ENCODE results near the gene SLC44A4.

DNA sequence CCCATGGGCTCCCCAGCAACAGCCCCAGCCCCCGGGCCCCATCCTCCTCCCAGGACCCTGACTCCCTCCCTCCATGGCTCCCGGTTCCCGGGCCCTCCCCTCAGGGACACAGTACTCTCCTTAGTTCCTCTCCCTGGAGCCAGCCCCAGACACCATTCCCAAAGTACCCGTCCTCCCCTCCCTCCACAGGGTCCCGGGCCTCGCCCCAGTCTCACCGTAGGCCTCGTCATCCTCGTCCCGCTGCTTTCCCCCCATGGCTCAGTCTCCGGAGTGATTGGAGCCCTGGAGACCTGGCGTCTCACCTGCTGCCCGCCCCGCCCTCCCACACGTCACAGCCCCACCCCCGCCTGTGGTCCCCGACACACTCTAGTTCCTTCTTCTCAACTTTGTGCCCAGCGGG is at the start of gene SLC44A4:
- TF ChIP-seq, protein P1, sequence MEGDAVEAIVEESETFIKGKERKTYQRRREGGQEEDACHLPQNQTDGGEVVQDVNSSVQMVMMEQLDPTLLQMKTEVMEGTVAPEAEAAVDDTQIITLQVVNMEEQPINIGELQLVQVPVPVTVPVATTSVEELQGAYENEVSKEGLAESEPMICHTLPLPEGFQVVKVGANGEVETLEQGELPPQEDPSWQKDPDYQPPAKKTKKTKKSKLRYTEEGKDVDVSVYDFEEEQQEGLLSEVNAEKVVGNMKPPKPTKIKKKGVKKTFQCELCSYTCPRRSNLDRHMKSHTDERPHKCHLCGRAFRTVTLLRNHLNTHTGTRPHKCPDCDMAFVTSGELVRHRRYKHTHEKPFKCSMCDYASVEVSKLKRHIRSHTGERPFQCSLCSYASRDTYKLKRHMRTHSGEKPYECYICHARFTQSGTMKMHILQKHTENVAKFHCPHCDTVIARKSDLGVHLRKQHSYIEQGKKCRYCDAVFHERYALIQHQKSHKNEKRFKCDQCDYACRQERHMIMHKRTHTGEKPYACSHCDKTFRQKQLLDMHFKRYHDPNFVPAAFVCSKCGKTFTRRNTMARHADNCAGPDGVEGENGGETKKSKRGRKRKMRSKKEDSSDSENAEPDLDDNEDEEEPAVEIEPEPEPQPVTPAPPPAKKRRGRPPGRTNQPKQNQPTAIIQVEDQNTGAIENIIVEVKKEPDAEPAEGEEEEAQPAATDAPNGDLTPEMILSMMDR (IDR thresholded peaks at IDR 0.05 in 4 of 5, conservative IDR thresholded peaks at IDR 0.05 in 1 of 5): no peak
- TF ChIP-seq POLR2A (IDR thresholded peaks at IDR 0.05): no peak
